ENCODE measurements around the gene VRK2.
"Not testable (repeated sequence)": the region's sequence is repeated elsewhere in the genome, so short reads cannot be mapped to it uniquely, and the experiment has no call there.

VRK2 gene

DNA sequence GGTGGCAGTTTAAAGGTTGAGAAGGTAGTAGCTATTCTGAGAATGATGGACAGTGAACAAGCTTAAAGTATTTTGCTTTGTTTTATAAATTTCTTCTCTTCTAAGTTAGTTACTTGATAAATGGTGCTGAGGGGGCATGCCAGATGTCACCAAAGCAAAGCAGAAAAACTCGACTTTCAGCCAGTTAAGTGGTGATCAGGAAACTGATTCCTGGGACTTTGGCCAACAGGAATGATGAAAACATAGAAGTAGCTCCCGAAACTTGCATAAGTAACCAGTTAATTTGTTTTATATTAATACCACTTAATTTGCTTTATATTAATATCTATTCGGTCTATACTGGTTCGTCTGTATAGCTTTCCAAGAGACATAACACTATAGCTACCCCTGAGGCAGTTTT is 111.9 kb downstream of the VRK2 start:
- no peak for DNase-seq (ENCODE audit: low spot score)

DNA sequence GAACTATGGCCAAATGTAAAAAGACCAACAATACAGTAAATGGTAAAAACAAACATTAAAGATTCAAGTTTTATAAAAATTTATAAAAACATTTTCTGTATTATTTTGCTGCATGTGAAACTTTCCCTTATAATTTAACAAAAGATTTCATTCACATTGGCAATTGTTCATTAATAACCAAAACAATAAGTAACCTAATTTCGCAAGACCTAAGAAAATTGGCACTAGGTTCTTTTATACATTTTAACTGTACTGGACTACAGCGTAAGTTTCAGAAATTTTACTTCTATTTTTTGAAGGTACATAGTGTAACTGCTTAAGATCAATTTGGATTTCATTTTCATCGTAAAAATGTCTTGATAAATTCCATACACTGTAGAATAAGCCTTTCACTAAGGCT is 117.3 kb downstream of the VRK2 start:
- no peak for DNase-seq (ENCODE audit: low spot score)

DNA sequence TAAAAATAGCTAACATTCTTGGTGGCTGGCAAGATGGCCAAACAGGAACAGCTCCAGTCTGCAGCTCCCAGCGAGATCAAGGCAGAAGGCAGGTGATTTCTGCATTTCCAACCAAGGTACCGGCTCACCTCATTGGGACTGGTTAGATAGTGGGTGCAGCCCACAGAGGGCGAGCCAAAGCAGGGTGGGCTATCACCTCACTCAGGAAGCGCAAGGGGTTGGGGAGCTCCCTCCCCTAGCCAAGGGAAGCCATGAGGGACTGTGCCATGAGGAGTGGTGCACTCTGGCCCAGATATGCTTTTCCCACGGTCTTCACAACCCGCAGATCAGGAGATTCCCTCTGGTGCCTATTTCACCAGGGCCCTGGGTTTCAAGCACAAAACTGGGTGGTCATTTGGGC is 121.5 kb downstream of the VRK2 start:
- not testable (repeated sequence) for DNase-seq (ENCODE audit: low spot score)

DNA sequence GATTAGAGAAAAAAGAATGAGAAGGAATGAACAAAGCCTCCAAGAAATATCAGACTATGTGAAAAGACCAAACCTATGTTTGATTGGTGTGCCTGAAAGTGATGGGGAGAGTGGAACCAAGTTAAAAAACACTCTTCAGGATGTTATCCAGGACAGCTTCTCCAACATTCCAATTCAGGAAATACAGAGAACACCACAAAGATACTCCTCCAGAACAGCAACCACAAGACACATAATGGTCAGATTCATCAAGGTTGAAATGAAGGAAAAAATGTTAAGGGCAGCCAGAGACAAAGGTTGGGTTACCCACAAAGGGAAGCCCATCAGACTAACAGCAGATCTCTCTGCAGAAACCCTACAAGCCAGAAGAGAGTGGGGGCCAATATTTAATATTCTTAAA is 123.2 kb downstream of the VRK2 start:
- not testable (repeated sequence) for DNase-seq (ENCODE audit: low spot score)

DNA sequence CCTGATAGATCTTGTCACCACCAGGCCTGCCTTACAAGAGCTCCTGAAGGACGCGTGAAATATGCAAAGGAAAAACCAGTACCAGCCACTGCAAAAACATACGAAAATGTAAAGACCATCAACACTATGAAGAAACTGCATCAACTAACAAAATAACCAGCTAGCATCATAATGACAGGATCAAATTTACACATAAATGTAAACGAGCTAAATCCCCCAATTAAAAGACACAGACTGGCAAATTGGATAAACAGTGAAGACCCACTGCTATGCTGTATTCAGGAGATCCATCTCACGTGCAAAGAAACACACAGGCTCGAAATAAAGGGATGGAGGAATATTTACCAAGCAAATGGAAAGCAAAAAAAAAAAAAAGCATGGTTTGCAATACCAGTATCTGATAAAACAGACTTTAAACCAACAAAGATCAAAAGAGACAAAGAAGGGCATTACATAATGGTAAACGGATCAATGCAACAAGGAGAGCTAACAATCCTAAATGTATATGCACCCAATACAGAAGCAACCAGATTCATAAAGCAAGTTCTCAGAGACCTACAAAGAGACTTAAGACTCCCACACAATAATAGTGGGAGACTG is 123.8 kb downstream of the VRK2 start:
- not testable (repeated sequence) for DNase-seq (ENCODE audit: low spot score)

DNA sequence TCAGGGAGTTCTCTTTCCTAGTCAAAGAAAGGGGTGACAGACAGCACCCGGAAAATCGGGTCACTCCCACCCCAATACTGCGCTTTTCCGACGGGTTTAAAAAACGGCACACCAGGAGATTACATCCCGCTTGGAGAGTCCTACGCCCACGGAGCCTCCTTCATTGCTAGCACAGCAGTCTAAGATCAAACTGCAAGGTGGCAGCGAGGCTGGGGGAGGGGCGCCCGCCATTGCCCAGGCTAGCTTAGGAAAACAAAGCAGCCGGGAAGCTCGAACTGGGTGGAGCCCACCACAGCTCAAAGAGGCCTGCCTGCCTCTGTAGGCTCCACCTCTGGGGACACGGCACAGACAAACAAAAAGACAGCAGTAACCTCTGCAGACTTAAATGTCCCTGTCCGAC is 125.2 kb downstream of the VRK2 start:
- not testable (repeated sequence) for DNase-seq (ENCODE audit: low spot score)

DNA sequence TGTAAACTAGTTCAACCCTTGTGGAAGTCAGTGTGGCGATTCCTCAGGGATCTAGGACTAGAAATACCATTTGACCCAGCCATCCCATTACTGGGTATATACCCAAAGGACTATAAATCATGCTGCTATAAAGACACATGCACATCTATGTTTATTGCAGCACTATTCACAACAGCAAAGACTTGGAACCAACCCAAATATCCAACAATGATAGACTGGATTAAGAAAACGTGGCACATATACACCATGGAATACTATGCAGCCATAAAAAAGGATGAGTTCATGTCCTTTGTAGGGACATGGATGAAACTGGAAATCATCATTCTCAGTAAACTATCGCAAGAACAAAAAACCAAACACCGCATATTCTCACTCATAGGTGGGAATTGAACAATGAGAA is 130.6 kb downstream of the VRK2 start:
- DNase-seq (ENCODE audit: low spot score): not testable (repeated sequence)

DNA sequence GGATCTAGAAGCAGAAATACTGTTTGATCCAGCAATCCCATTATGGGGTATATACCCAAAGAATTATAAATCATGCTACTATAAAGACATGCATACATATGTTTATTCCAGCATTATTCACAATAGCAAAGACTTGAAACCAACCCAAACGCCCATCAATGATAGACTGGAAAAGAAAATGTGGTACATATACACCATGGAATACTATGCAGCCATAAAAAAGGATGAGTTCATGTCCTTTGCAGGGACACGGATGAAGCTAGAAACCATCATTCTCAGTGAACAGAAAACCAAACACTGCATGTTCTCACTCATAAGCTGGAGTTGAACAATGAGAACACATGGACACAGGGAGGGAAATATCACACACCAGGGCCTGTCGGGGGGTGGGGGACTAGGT is 133.6 kb downstream of the VRK2 start:
- not testable (repeated sequence) for DNase-seq (ENCODE audit: low spot score)

DNA sequence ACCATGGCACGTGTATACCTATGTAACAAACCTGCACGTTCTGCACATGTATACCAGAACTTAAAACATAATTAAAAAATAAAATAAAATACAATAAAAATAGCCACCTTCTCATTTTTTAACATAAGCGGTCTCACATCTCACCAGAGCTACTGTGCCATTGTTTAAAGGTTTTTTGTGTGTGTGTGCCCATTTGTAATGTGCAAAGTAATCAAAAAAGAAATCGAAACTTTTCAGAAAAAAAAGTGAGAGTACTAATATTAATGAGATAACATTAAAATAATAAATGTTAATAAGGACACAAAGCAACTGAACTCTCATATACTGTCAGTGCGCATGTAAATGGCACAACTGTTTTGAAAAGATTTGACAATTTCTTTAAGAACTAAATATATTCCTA is 134.0 kb downstream of the VRK2 start:
- DNase-seq (ENCODE audit: low spot score): no peak

DNA sequence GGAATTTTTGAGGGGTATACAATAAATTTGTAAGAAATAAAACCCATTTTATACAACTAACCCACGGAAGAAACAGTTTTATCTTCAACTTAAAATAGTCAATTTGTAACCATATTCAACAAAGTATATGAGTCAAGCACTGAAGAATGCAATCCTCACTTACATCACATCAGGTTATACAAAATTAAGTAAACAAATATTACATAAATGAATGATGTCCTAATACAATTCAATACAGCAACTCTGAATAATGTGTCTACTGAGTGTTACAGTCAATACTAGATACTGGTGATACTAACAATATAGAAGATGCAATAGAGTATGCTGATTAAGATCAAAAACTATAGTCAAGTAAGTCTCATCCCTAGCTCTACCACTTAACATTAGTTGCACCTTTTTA is 135.9 kb downstream of the VRK2 start:
- no peak for DNase-seq (ENCODE audit: low spot score)

DNA sequence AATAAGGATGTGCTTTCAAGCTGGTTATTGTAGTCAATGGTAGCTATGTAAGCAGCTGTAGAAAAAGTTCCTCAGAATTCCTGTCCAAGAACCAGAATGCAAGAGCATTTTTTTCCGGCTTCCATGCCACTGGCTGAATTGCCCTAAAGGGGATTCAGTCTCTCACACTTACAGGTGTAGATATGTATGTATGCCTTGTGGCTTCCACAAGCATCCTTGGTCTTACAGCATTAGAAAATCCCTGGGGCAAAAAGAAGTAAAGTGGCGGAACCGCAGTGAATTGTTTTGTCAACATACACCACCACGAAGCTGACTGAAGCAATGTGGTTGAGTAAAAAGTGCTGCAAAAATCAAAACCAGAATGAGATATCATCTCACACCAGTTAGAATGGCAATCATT is 139.9 kb downstream of the VRK2 start:
- DNase-seq (ENCODE audit: low spot score): no peak

DNA sequence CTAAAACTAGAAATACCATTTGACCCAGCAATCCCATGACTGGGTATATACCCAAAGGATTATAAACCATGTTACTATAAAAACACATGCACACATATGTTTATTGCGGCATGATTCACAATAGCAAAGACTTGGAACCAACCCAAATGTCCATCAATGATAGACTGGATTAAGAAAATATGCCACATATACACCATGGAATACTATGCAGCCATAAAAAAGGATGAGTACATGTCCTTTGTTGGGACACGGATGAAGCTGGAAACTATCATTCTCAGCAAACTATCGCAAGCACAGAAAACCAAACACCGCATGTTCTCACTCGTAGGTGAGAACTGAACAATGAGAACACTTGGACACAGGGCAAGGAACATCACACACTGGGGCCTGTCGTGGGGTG is 140.4 kb downstream of the VRK2 start:
- DNase-seq (ENCODE audit: low spot score): not testable (repeated sequence)

DNA sequence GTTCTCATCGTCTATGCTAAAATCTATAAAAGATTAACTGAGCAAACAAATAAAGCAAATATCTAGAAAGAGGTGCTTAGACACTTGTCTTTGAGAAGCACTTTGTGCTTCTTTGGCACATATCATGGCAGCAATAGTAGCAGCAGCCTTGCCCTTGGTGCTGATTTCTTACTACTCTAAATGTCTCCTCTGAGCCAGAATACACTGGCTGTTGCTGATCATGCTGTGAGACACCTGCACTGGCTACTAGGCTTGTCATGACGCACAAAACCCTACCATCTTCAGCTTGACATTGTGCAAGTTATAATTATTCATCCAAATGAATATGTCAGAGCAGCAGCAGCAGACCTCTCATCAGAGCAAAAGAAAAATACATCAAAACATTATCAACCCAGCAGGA is 147.9 kb downstream of the VRK2 start:
- no peak for DNase-seq (ENCODE audit: low spot score)

DNA sequence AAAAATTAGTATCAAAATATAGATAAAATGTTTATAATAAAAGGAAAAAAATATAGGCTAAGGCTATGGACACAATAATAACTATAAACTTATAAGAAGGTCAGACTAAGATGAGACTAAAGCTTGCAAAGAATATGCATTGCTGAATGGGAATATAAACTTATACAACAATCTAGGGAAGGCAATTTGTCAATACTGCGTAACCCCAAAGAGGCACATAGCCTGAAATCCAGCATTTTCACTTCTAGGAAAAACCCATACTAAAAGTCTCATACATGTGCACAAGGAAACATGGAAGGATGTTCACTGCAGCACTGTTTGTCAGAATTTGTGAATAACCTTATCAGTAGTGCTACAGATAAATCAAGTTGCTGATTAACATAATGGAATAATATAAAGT is 149.1 kb downstream of the VRK2 start:
- DNase-seq (ENCODE audit: low spot score): no peak

DNA sequence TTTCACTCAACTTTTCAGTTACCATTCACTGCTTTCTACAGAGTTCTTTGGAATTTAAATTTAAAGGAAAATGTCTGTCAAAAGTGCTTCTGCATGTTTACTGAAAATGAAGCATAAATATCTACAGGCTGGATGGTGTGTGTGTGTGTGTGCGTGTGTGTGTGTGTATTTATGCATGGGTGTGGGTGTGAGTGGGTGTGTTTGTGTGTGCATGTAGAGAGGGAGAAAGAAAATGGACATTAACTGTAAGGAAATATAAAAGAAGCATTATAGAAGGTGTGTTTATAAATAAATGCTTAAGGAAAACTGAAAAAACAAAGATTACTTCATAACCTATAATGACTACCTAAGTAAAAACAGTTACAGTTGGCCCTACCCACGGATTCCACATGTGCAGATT is 151.3 kb downstream of the VRK2 start:
- DNase-seq (ENCODE audit: low spot score): no peak

DNA sequence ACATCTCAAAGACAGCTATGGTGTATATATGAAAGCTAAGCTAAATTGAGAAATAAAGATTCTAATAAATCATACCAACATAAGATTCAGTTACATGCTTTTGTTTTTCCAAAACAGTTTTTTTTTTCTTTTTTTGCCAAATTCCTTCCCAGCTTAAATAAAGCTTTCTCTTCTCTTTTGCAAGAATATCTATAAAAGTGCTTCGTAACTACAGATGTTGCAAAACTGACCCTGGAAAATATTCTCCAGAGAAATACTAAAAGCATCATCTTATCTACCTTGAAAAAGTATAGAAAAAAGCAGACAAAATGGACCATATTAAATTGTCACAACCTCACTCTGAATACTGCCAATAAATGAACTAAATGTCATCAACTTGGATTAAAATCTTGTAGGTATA is 155.8 kb downstream of the VRK2 start:
- DNase-seq (ENCODE audit: low spot score): no peak

DNA sequence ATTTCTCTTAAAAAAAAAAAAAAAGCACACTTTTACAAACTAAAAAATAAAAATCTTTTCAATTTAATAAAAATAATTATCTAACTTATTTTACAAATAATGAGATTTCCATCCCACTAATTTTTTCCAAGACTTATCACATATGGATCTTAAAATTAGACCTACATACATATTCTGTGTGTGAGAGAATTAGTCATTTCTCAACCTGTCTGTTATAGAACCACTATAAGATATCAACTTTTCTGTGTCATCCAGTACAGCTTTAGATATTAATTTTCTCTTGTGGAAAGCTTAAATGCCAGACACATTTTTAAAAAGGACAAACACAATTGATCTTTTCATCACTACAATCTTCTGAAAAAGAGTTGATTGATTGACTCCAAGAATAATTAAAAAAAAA is 156.4 kb downstream of the VRK2 start:
- DNase-seq (ENCODE audit: low spot score): no peak

DNA sequence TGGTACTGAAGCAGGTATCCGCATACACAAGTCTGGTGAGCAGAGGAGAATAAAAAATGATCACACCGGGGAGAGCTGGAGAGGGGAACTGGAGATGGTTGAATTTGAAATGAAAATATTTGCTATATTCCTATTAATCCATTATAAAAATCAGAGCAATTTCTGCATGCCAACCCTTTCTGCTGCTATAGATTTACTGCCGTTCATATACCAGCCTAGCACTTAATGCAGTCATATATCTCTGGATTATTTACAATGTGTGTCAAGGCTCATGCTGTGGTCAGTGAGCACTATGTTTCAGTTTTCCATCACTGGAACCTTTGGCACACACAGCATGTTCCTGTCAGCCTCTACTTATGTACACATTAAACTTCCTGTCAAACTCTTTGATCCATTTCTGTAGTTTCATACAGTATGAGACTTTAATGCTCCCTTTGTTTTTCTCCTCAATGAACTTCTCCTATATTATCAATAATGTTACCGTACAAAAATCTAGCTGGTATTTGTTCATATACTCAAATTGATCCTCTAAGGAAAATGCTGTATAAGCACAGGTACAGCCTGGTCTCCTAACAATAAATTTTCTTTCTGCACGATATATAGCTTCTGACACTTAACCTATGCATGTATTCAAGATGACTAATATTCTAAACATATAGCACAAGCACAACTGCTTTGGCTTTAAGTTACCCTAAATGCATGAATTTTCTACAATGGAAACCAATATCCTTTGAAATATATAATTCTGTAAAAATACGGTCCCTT is 157.8 kb downstream of the VRK2 start:
- DNase-seq (ENCODE audit: low spot score): no peak

DNA sequence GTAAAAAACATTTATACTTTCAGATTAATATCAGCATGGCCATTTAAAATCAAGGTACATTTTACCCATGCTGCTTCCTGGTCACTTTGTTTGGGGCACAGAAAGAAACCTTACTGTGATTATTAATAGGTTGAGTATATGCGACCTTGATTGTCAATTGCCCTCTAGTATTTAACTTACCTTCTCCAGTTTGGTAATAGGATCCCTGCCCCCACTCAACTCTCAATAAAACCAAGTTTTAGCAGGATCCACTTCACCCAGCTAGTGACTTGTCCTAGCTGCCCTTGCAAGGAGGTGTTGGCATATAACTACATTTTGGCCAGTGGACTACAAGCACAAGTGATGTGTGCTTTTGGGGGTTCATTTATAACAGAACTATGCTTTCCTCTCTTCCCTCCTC is 160.2 kb downstream of the VRK2 start:
- DNase-seq (ENCODE audit: low spot score): no peak

DNA sequence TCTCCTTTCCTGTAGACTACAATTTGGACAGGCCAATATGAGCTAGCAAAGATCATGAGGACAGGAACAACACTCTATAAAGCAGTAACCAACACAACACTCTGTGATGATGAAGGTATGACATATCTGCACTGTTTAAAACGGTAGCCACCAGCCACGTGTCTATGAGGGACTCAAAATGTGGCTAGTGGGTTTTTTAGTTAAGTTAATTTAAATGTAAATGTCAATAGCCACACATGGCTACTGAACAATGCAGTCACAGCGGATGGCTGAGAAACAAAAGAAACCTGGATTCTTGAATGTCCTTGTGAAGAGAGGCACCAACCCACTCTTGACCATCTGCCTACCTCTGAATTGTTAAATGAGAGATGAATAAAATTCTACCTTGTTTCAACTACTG is 160.6 kb downstream of the VRK2 start:
- DNase-seq (ENCODE audit: low spot score): no peak

Data from HuH-7 (cell line).